HG02981 (cell line): ENCODE results near the gene NAV2.

ENCODE experiments used
- ATAC-seq: cut with Tn5 transposase; IDR thresholded peaks from one replicate; pipeline ENCODE4 v1.9.1; 2021; ENCODE audit warnings: mild to moderate bottlenecking, moderate library complexity; ENCODE audit not compliant: unreplicated experiment

NAV2 gene

GRCh38 chr11:19963697-19964387 is 251.2 kb downstream of the NAV2 start:
- no peak for ATAC-seq

GRCh38 chr11:19966441-19966840 is 253.8 kb downstream of the NAV2 start:
- ATAC-seq: no peak

GRCh38 chr11:19966927-19967326 is 254.3 kb downstream of the NAV2 start:
- ATAC-seq: no peak

- no peak for ATAC-seq
Measured at GRCh38 chr11:19967787-19968186, 255.2 kb downstream of the NAV2 start.

- no peak for ATAC-seq
Measured at GRCh38 chr11:19968860-19969259, 256.2 kb downstream of the NAV2 start.

- ATAC-seq: no peak
Measured at GRCh38 chr11:19970944-19971343, 258.3 kb downstream of the NAV2 start.

GRCh38 chr11:19972091-19972490 is 259.5 kb downstream of the NAV2 start:
- ATAC-seq: no peak

GRCh38 chr11:19972651-19973050 is 260.0 kb downstream of the NAV2 start:
- ATAC-seq: no peak

- ATAC-seq: no peak
Measured at GRCh38 chr11:19973136-19973635, 260.5 kb downstream of the NAV2 start.

GRCh38 chr11:19974886-19975285 is 262.2 kb downstream of the NAV2 start:
- ATAC-seq: no peak

- no peak for ATAC-seq
Measured at GRCh38 chr11:19975414-19975990, 262.9 kb downstream of the NAV2 start.

GRCh38 chr11:19976281-19976941 is 263.8 kb downstream of the NAV2 start:
- no peak for ATAC-seq

- ATAC-seq: no peak
Measured at GRCh38 chr11:19977941-19978340, 265.3 kb downstream of the NAV2 start.

GRCh38 chr11:19978668-19979518 is 266.3 kb downstream of the NAV2 start:
- ATAC-seq: peak; percentile 55

GRCh38 chr11:19979519-19979845 is 266.8 kb downstream of the NAV2 start:
- ATAC-seq: peak; percentile 67

- ATAC-seq: no peak
Measured at GRCh38 chr11:19980388-19980787, 267.8 kb downstream of the NAV2 start.

GRCh38 chr11:19980957-19981669 is 268.5 kb downstream of the NAV2 start:
- no peak for ATAC-seq

GRCh38 chr11:19982774-19983495 is 270.3 kb downstream of the NAV2 start:
- ATAC-seq: no peak

- ATAC-seq: no peak
Measured at GRCh38 chr11:19984048-19984742, 271.6 kb downstream of the NAV2 start.
